A673 (cell line): ENCODE results near the gene NOD1.

Source experiments
- EZH2 ChIP-seq: fragments of 200-600 bp; sonication (generic); IDR thresholded peaks from 2 replicates; pipeline ENCODE4 v1.6.1; 2017; ENCODE audit warnings: borderline replicate concordance, low read depth, mild to moderate bottlenecking, mixed read lengths, antibody characterized with exemption, low read length; ENCODE audit not compliant: poor library complexity, severe bottlenecking
- TF ChIP-seq, protein P1 (sequence below): fragments of 300-800, 200-600 bp; sonication (generic); conservative IDR thresholded peaks from 2 replicates; pipeline ENCODE4 v1.5.1; 2017; ENCODE audit warnings: low read depth, mild to moderate bottlenecking, antibody characterized with exemption, low read length, moderate library complexity, mixed read lengths

DNA sequence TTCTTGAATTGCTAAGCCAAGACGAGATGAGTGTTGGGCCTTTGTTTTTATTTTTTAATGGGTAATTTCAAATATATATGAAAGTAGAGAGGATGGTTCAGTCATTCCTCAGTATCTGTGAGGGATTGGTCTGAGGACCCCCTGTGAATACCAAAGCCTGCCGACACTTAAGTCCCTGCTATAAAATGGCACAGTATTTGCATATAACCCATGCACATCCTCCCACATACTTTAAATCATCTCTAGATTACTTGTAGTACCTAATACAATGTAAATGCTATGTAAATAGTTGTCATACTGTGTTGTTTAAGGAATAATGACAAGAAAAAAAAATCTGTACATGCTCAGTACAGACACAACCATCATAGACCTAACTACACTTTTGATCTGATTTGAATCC, 73.4 kb downstream of the NOD1 start:
- TF ChIP-seq, protein P1, sequence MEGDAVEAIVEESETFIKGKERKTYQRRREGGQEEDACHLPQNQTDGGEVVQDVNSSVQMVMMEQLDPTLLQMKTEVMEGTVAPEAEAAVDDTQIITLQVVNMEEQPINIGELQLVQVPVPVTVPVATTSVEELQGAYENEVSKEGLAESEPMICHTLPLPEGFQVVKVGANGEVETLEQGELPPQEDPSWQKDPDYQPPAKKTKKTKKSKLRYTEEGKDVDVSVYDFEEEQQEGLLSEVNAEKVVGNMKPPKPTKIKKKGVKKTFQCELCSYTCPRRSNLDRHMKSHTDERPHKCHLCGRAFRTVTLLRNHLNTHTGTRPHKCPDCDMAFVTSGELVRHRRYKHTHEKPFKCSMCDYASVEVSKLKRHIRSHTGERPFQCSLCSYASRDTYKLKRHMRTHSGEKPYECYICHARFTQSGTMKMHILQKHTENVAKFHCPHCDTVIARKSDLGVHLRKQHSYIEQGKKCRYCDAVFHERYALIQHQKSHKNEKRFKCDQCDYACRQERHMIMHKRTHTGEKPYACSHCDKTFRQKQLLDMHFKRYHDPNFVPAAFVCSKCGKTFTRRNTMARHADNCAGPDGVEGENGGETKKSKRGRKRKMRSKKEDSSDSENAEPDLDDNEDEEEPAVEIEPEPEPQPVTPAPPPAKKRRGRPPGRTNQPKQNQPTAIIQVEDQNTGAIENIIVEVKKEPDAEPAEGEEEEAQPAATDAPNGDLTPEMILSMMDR, result no peak
- TF ChIP-seq EZH2, result no peak
